OCI-LY3 (cell line): Measurements from ENCODE around the gene PPEF2.

Source experiments
- H2AFZ ChIP-seq: fragments of 200-600, 300-600 bp; shearing (Covaris generic); 2 replicates; pipeline ENCODE4 v1.6.0; 2014; ENCODE audit warnings: antibody characterized with exemption, low read depth, low read length
- H3K27ac ChIP-seq: fragments of 200-600, 300-600 bp; sonication (generic); 2 replicates; pipeline ENCODE4 v1.5.1; 2014; ENCODE audit warnings: mild to moderate bottlenecking, low read length, moderate library complexity, mixed read lengths
- H3K27me3 ChIP-seq: fragments of 200-600, 300-600 bp; sonication (generic); 2 replicates; pipeline ENCODE4 v1.6.1; 2014; ENCODE audit warnings: low read depth, low read length, mixed read lengths
- H3K36me3 ChIP-seq: fragments of 200-600, 300-600 bp; sonication (generic); replicated peaks from 2 replicates; pipeline ENCODE3; 2014; ENCODE audit warnings: low read depth, low read length, mixed read lengths
- H3K4me1 ChIP-seq: fragments of 300-600, 200-600 bp; sonication (generic); 2 replicates; pipeline ENCODE4 v1.6.1; 2014; ENCODE audit warnings: low read length, mixed read lengths
- H3K4me2 ChIP-seq: fragments of 200-600, 300-600 bp; sonication (generic); 2 replicates; pipeline ENCODE4 v1.6.1; 2014; ENCODE audit warnings: low read length, mixed read lengths
- H3K4me3 ChIP-seq: fragments of 300-600, 200-600 bp; sonication (generic); 2 replicates; pipeline ENCODE4 v1.5.1; 2014; ENCODE audit warnings: antibody characterized with exemption, mild to moderate bottlenecking, low read length, moderate library complexity
- H3K79me2 ChIP-seq: fragments of 300-600, 200-600 bp; shearing (Covaris generic); 2 replicates; pipeline ENCODE4 v1.6.1; 2014; ENCODE audit warnings: mild to moderate bottlenecking, low read length, mixed read lengths
- H3K9ac ChIP-seq: fragments of 300-600, 200-600 bp; shearing (Covaris generic); 2 replicates; pipeline ENCODE4 v1.6.0; 2014; ENCODE audit warnings: mild to moderate bottlenecking, low read length, moderate library complexity
- H3K9me3 ChIP-seq: fragments of 200-600, 300-600 bp; shearing (Covaris generic); 2 replicates; pipeline ENCODE4 v1.6.1; 2014; ENCODE audit warnings: low read length, mixed read lengths; ENCODE audit not compliant: insufficient read depth
- H4K20me1 ChIP-seq: fragments of 200-600, 300-600 bp; sonication (generic); 2 replicates; pipeline ENCODE4 v1.6.1; 2016; ENCODE audit warnings: low read length, mixed read lengths; ENCODE audit not compliant: insufficient read depth
- CTCF ChIP-seq: fragments of 200-600, 300-600 bp; sonication (generic); IDR thresholded peaks from 2 replicates; pipeline ENCODE4 v1.5.1; 2014; ENCODE audit warnings: antibody characterized with exemption, low read length, low read depth
- EZH2phosphoT487 ChIP-seq: fragments of 200-600 bp; shearing (Covaris generic); IDR thresholded peaks from 2 replicates; pipeline ENCODE4 v1.6.1; 2018; ENCODE audit warnings: antibody characterized with exemption, mixed run types, low read depth

The PPEF2 gene

GRCh38 chr4:75909405-75909804, 7.2 kb upstream of the PPEF2 start:
- Histone ChIP-seq H3K4me1 (no peaks in the 10 kb centered on the region), H3K9ac (no peak overlapping the region), H2AFZ (no peak overlapping the region), H3K9me3 (no peaks in the 10 kb centered on the region), H3K36me3 (peaks cover 7% of the 10 kb centered on the region), H3K79me2 (no peaks in the 10 kb centered on the region), H3K27me3 (no peaks in the 10 kb centered on the region), H3K4me3 (no peak overlapping the region), H4K20me1 (no peaks in the 10 kb centered on the region), H3K4me2 (no peak overlapping the region), H3K27ac (no peak overlapping the region)
- no peak for TF ChIP-seq EZH2phosphoT487
- no peak for TF ChIP-seq CTCF

- Histone ChIP-seq H3K4me3 (no peak overlapping the region), H3K79me2 (no peaks in the 10 kb centered on the region), H3K9me3 (no peaks in the 10 kb centered on the region), H3K4me2 (no peak overlapping the region), H3K4me1 (no peaks in the 10 kb centered on the region), H3K27ac (no peak overlapping the region), H3K9ac (no peak overlapping the region), H3K36me3 (peaks cover 7% of the 10 kb centered on the region), H4K20me1 (no peaks in the 10 kb centered on the region), H3K27me3 (no peaks in the 10 kb centered on the region), H2AFZ (no peak overlapping the region)
- TF ChIP-seq EZH2phosphoT487: no peak
- TF ChIP-seq CTCF: no peak
Observed at GRCh38 chr4:75908555-75908954, 6.3 kb upstream of the PPEF2 start.

GRCh38 chr4:75907966-75908365, 5.7 kb upstream of the PPEF2 start:
- Histone ChIP-seq H3K27me3 (no peaks in the 10 kb centered on the region), H3K9ac (no peak overlapping the region), H3K4me3 (no peak overlapping the region), H3K27ac (no peak overlapping the region), H3K4me1 (no peaks in the 10 kb centered on the region), H4K20me1 (no peaks in the 10 kb centered on the region), H3K9me3 (no peaks in the 10 kb centered on the region), H3K79me2 (no peaks in the 10 kb centered on the region), H3K36me3 (peaks cover 7% of the 10 kb centered on the region), H3K4me2 (no peak overlapping the region), H2AFZ (no peak overlapping the region)
- TF ChIP-seq CTCF (no peak), EZH2phosphoT487 (no peak)

GRCh38 chr4:75904076-75904475, 1.8 kb upstream of the PPEF2 start:
- Histone ChIP-seq H3K4me2 (no peak overlapping the region), H2AFZ (no peak overlapping the region), H3K27me3 (peaks cover 16% of the 10 kb centered on the region), H3K36me3 (no peaks in the 10 kb centered on the region), H3K9me3 (no peaks in the 10 kb centered on the region), H3K27ac (no peak overlapping the region), H3K4me3 (no peak overlapping the region), H3K4me1 (peaks cover 11% of the 10 kb centered on the region), H3K9ac (no peak overlapping the region), H3K79me2 (no peaks in the 10 kb centered on the region), H4K20me1 (no peaks in the 10 kb centered on the region)
- TF ChIP-seq CTCF: no peak
- no peak for TF ChIP-seq EZH2phosphoT487
